ENCODE results near the gene STARD9. TPM values are rescaled to one million over a fixed set of nuclear protein-coding genes. Genes with fewer than 3 reads are reported as not detected.
A peak's percentile ranks its signal among the peaks of the same experiment; 100 is the strongest.
"Not testable (repeated sequence)": the region's sequence is repeated elsewhere in the genome, so short reads cannot be mapped to it uniquely, and the experiment has no call there.

Gene STARD9
- total RNA-seq, 2 donors from 2014 or later: 5.0 to 7.2 TPM

- DNase-seq (no peak), ATAC-seq (no peak)
- intact Hi-C loops (cut with DNase I, micrococcal nuclease): no loop called here
These were observed 160.2 kb downstream of the STARD9 start for GRCh38 chr15:42735382-42736165.

DNA sequence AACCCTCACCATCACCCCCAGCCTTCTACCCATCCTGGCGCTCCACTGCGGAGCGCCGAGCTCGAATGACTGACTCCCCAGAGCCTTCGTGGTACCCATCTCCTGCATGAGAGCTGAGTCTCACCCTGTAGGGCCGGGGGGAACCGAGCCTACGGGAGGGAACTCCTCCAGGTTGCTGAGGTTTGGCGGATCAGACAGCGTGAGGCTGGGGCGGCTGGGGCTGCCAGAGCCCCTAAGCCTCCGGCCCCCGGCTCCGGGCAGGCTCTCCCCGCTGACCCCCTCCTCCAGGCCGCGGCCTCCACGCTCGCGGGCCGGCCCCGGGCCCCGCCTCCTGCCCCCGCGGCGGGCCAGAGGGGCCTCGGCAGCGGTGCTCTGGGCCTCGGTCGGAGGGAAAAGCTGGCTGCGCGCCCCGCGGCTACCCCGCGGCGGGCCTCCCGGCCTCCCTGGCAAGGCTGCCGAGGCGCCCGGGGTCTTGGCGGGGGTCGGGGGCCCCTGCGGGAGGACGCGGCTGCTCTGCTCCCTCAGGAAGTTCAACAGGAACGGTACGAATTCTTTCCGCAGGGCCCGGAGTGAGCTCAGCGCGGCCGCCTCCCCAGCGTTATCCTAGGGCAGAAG lies 160.9 kb downstream of the STARD9 start:
- ATAC-seq (peak; percentile 33), DNase-seq (peak in 1 of 2 donors; percentile 23)
- intact Hi-C loops (cut with DNase I, micrococcal nuclease): no loop called here

GRCh38 chr15:42736793-42737528 lies 161.6 kb downstream of the STARD9 start, which contains the start of gene CDAN1:
TSS of gene CDAN1 (minus strand) at chr15:42737128. CDS start at chr15:42737102, 26 bp downstream.
- peak; percentile 97 for ATAC-seq
- intact Hi-C loops (cut with DNase I, micrococcal nuclease): no loop called here

DNA sequence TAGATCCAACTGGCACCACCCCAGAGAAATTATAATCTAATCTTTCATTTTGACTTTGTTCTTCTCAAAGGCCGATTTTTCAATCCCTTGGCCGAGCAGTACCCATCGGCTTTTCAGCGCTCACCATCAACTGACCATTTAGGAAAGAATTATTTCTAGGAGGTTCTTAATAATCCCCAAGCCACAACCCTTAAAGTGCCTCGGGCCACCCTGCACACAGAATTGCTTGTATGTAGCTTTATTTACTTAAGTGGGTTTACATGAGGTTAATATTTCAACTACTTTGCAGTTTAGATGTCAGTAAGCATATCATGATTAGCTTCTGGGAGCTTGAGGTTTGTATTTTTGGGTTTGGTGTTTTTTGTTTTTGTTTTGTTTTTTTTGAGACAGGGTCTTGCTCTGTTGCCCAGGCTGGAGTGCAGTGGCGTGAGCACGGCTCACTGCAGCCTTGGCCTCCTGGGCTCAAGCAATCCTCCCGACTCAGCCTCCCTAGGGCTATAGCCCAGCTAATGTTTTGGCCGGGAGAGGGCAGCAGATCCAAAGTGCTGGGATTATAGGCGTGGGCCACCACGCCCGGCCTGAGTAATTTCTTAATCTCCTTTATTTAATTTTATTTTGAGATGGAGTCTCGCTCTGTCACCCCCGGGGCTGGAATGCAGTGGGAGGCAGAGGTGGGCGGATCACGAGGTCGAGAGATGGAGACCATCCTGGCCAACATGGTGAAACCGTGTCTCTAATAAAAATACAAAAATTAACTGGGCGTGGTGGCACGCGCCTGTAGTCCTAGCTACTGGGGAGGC lies 162.3 kb downstream of the STARD9 start:
- intact Hi-C loops (cut with DNase I, micrococcal nuclease): no loop called here
- DNase-seq (peak in 1 of 2 donors; percentile 69), ATAC-seq (peak; percentile 64)

More at GRCh38 chr15:42736793-42737528, 161.6 kb downstream of the STARD9 start, which contains the start of gene CDAN1:
- DNase-seq: peak; percentile 92 to 95

DNA sequence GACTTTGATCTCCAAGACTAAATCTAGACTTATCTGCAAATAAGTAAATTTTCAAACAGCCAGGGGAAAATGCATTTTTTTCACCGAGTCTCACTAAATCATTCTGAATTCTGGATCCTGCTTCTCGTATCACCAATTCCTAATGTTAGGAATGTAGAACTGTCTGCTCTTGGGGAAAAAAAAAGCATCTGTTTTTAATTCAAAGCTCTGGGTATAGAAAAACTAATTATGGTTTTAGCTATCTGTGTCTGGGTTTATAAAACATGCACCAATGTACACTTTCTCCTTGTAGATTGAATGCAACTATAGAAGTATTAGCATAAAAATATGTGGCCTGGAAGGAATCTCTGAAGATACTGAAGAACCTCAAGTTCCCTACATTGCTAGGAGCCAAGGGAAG lies 166.3 kb downstream of the STARD9 start:
- DNase-seq: no peak
- no peak for ATAC-seq
- intact Hi-C loops (cut with DNase I, micrococcal nuclease): no loop called here

DNA sequence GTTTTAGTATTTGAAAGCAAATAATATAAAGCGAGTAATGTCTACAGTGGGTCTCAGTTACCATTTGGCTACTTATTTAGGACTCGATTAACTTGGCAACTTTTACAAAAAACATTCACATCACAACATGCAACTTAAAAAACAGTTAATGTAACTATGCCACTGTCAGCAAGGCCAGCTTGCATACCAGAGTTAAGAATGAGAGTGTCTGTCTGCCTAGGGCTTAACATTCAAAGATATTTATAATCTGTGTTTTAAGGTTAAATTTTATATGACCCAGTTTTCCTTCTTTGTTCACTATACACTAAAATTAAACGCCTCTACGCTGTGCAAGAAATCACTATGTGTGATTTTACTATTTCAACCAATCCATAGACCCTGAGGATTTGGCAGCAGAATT lies 166.7 kb downstream of the STARD9 start:
- ATAC-seq: no peak
- intact Hi-C loops (cut with DNase I, micrococcal nuclease): no loop called here
- no peak for DNase-seq

DNA sequence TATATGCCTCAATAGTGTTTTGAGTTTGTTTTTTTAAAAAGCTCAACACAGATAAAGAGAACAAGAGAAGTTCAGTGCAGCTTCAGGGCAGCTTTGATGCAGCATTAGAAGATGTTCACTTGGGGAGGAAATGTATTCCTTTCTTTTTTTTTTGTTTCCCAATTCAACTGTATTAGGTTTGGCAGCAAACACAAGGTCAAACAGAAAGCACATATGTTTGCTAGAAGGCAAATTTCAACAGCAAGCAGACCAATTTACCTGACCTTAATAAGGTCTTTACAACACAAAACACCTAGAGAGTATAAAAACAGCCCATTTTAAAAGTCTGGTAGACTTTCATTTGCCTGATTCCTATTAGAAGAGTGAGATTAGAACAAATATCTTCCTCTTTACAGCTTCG lies 168.8 kb downstream of the STARD9 start:
- no peak for ATAC-seq
- DNase-seq: no peak
- intact Hi-C loops (cut with DNase I, micrococcal nuclease): no loop called here

DNA sequence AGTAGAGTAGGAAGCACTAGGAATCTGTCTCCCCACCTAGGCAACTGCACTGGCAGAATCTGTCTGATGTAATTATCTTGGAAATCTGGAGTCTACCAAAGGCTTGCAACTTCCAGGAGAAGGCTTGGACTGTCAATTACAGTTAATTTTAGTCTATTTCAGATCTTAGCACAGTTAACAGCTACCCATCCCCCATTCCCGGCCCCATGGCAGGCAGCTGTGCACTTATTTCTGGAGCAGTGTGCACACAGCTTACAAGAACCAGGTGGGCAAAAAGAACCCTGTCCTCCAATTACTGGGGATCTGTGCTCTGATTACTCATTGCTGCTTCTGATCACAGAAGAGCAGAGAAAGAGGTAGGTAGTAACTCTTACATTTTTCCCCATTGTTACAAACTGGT lies 173.9 kb downstream of the STARD9 start:
- ATAC-seq (no peak), DNase-seq (no peak)
- intact Hi-C loops (cut with DNase I, micrococcal nuclease): no loop called here

DNA sequence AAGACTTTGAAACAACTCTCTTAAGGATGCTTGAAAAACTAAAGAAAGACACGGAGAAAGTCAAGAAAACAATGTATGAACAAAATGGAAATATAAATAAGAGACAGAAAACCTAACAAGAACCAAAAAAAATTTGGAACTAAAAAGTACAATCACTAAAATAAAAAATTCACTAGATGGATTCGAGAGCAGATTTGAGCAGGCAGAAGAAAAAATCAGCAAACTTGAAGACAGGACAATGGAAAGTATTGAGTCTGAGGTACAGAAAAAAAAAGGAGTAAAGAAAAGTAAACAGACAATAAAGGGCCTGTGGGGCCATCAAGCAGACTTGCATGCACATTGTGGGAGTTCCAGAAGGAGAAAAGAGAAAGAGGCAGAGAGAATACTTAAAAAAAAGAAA lies 174.9 kb downstream of the STARD9 start:
- no peak for DNase-seq
- peak; percentile 31 for ATAC-seq
- intact Hi-C loops (cut with DNase I, micrococcal nuclease): no loop called here

GRCh38 chr15:42759093-42759492 lies 183.7 kb downstream of the STARD9 start:
- DNase-seq: no peak
- ATAC-seq: no peak
- intact Hi-C loops (cut with DNase I, micrococcal nuclease): no loop called here

DNA sequence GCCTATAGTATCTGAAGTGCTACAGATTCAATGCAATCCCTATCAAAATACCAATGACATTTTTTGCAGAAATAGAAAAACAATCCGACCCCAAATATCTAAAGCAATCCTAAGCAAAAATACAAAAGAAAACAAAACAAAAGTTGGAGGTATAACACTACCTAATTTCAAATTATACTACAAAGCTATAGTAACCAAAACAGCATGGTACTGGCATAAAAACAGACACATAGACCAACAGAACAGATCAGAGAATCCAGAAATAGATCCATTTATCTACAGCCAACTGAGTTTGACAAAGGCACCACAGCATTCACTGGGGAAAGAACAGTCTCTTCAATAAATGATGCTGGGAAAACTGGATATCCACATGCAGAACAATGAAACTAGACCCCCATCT lies 185.4 kb downstream of the STARD9 start:
- intact Hi-C loops (cut with DNase I, micrococcal nuclease): no loop called here
- no peak for DNase-seq
- no peak for ATAC-seq

DNA sequence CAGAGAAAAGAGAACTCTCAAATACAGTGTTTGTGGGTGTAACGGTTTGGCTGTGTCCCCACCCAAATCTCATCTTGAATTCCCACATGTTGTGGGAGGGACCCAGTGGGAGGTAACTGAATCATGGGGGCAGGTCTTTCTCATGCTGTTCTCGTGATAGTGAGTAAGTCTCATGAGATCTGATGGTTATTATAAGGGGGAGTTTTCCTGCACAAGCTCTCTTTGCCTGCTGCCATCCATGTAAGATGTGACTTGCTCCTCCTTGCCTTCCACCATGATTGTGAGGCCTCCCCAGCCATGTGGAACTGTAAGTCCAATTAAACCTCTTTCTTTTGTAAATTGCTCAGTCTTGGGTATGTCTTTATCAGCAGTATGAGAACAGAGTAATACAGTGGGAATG lies 186.4 kb downstream of the STARD9 start:
- ATAC-seq; intact Hi-C loops (cut with DNase I, micrococcal nuclease); DNase-seq: not testable (repeated sequence)

DNA sequence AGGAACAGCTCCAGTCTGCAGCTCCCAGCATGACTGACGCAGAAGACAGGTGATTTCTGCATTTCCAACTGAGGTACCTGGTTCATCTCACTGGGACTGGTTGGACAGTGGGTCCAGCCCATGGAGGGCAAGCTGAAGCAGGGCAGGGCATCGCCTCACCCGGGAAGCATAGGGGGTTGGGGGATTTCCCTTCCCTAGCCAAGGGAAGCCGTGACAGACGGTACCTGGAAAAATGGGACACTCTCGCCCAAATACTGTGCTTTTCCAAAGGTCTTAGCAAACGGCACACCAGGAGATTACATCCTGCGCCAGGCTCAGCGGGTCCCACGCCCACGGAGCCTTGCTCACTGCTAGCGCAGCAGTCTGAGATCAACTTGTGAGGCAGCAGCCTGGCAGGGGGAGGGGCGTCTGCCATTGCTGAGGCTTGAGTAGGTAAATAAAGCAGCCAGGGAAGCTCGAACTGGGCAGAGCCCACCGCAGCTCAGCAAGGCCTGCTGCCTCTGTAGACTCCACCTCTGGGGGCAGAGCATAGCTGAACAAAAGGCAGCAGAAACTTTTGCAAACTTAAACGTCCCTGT lies 188.8 kb downstream of the STARD9 start:
- DNase-seq; intact Hi-C loops (cut with DNase I, micrococcal nuclease); ATAC-seq: not testable (repeated sequence)

GRCh38 chr15:42766109-42766508 lies 190.7 kb downstream of the STARD9 start:
- ATAC-seq; intact Hi-C loops (cut with DNase I, micrococcal nuclease); DNase-seq: not testable (repeated sequence)

Other genes with a start within 250 kb of the STARD9 start
- 10 to 100 TPM; 12.9 to 13.8 TPM for gene CAPN3, start 216.1 kb upstream of the STARD9 start, total RNA-seq
- gene ZNF106, start 84.5 kb upstream of the STARD9 start, total RNA-seq: 10 to 100 TPM; 32.8 to 48.6 TPM
- 10 to 100 TPM; 62.4 to 97.3 TPM for gene SNAP23, start 80.0 kb upstream of the STARD9 start, total RNA-seq
- gene LRRC57, start 26.8 kb upstream of the STARD9 start, total RNA-seq: 10 to 100 TPM; 27.4 to 32.2 TPM
- gene HAUS2, start 26.8 kb upstream of the STARD9 start, total RNA-seq: 10 to 100 TPM; 10.5 to 13.2 TPM
- 10 to 100 TPM; 13.8 TPM for gene CDAN1, start 161.5 kb downstream of the STARD9 start, total RNA-seq